GM19035 (cell line): ENCODE results near the gene KNTC1.
A peak's percentile ranks its signal among the peaks of the same experiment; 100 is the strongest.
"Not testable (repeated sequence)": the region's sequence is repeated elsewhere in the genome, so short reads cannot be mapped to it uniquely, and the experiment has no call there.

Experiments used
- ATAC-seq: cut with Tn5 transposase; IDR thresholded peaks from one replicate; pipeline ENCODE4 v1.9.1; 2021; ENCODE audit not compliant: unreplicated experiment

KNTC1 gene

GRCh38 chr12:122643207-122643805, 116.3 kb downstream of the KNTC1 start:
- ATAC-seq, result no peak

- peak; percentile 79 for ATAC-seq
Observed at GRCh38 chr12:122646517-122647217, 119.6 kb downstream of the KNTC1 start.

- no peak for ATAC-seq
Observed at GRCh38 chr12:122651520-122652224, 124.6 kb downstream of the KNTC1 start.

GRCh38 chr12:122653291-122653690, 126.2 kb downstream of the KNTC1 start:
- ATAC-seq, result not testable (repeated sequence)

GRCh38 chr12:122656298-122656697, 129.2 kb downstream of the KNTC1 start:
- ATAC-seq, result no peak

- ATAC-seq, result no peak
Observed at GRCh38 chr12:122659579-122659978, 132.5 kb downstream of the KNTC1 start.

- ATAC-seq, result no peak
Observed at GRCh38 chr12:122661246-122661645, 134.2 kb downstream of the KNTC1 start.

- no peak for ATAC-seq
Observed at GRCh38 chr12:122661938-122662337, 134.9 kb downstream of the KNTC1 start.

- no peak for ATAC-seq
Observed at GRCh38 chr12:122665349-122665748, 138.3 kb downstream of the KNTC1 start.

GRCh38 chr12:122665759-122666158, 138.7 kb downstream of the KNTC1 start:
- no peak for ATAC-seq

- ATAC-seq, result no peak
Observed at GRCh38 chr12:122668268-122668667, 141.2 kb downstream of the KNTC1 start.

- no peak for ATAC-seq
Observed at GRCh38 chr12:122669397-122670070, 142.5 kb downstream of the KNTC1 start.

GRCh38 chr12:122672515-122672914, 145.5 kb downstream of the KNTC1 start:
- ATAC-seq, result no peak
